DMS53 treated with DMSO at 0.1 percent for 48 hours (cell line): ENCODE data around the gene SSBP2.
A peak's percentile ranks its signal among the peaks of the same experiment; 100 is the strongest.

Experiments used
- DNase-seq: peaks from one replicate; lab custom pipeline; 2025; ENCODE audit not compliant: unreplicated experiment; lab: John Stamatoyannopoulos, UW

SSBP2 gene

DNA sequence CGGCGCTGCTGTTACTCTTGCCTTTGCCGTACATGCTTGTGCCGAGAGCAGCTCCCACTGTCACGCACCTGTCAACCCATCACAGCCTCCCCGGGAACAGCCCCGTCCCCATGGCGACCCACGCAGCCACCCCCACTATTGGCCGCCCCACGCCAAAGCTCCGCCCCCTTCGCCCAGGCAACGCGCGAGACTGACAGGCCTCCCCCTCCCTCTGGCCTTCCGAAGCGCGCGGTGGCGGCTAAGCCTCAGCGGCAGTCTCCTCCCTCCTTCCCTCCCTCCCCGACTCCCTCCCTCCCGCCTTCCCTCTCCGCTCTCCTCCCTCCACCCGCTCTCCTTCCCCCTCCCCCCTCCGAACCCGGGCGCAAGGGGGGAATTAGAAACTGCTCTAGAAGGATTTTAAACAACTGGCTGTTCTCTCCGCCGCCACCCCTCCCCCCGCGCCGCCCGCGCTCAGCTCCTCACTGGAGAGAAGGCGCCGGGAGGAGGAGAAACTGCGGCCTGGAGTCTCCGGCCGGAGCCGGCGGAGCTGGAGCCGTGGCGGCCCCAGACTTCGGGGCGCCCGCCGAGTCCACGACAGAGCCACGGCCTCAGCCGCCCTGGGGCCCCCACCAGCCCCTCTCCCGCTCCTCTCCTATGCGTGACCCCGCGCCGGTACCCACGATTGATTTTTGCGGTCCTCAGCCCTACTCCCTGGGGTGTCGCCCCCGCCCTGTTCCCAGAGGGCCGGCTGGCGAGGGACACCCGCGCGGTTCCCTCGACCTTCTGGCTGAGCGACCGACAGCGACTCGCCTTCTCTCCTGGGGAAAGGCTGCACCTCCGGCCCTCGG is at the start of gene SSBP2:
TSS of gene SSBP2 (minus strand) at position 89 of the 827 bp plus-strand sequence. CDS start at position 34, 55 bp downstream.
- peak; percentile 92 for DNase-seq

- DNase-seq, result no peak
These were observed 44.8 kb upstream of the SSBP2 start for GRCh38 chr5:81795666-81796065.

GRCh38 chr5:81794226-81794625 is 43.3 kb upstream of the SSBP2 start:
- no peak for DNase-seq

GRCh38 chr5:81790336-81790735 is 39.4 kb upstream of the SSBP2 start:
- no peak for DNase-seq

DNA sequence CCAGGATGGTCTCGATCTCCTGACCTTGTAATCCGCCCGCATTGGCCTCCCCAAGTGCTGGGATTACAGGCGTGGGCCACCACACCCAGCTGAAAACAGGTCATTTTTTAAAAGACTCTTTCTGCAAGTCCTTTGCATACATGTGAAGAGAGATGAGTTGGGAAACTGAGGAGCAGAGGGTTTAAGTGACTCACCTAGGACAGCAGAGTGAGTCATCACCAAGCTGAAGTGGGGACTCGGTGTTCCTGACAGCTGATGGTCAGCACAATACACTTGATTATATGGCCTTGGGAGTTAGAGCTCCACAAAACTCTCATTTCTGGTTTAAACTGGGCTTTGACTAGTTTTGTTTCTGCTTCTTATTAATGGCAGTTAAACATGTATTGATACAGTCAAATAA is 38.1 kb upstream of the SSBP2 start:
- peak; percentile 63 for DNase-seq

DNA sequence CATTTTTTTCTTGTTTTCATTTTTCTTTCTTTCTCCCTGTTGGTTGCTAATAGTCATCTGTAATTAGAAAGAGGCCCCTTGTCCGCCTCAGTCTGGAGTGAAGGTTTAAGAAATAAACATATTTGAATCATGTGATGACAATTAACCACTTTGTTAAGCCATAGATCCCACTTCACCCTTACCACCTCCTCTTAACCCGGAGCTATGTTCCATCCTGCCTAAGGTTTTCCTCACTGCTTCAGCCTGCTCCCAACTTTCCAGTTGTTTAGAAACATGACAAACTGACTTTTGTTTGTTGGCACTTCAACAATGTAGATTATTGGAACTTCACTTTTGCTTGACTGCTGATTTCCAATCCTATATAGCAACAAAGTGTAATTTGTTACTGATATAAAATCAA is 37.4 kb upstream of the SSBP2 start:
- no peak for DNase-seq

- DNase-seq, result peak; percentile 8
These were observed 36.8 kb upstream of the SSBP2 start for GRCh38 chr5:81787474-81788242.

- no peak for DNase-seq
These were observed 36.1 kb upstream of the SSBP2 start for GRCh38 chr5:81786991-81787390.

- DNase-seq, result no peak
These were observed 35.6 kb upstream of the SSBP2 start for GRCh38 chr5:81786496-81786895.

DNA sequence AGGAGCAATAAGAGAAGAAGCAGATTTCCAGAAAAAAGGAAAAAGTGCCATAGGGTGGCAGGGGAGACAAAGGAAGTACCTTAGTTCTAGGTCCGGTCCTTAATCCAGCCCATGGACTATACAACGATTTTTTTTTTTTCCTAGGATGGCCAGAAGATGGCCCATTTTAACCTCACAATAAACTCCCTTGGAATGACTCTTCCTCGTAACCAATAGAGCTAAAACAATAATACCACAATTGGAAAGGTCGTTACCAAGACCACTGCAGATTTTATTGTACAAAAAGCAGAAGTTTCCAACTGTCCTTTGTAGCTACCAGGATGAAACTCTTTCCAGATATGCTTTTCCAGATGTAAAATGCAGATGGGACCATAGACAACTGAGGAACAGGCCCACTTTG is 34.4 kb upstream of the SSBP2 start:
- no peak for DNase-seq

GRCh38 chr5:81783401-81783800 is 32.5 kb upstream of the SSBP2 start:
- no peak for DNase-seq

GRCh38 chr5:81782811-81783210 is 31.9 kb upstream of the SSBP2 start:
- DNase-seq, result peak; percentile 22

- no peak for DNase-seq
These were observed 29.0 kb upstream of the SSBP2 start for GRCh38 chr5:81779916-81780266.

GRCh38 chr5:81779125-81779915 is 28.4 kb upstream of the SSBP2 start:
- DNase-seq, result no peak

- no peak for DNase-seq
These were observed 27.7 kb upstream of the SSBP2 start for GRCh38 chr5:81778642-81779041.

GRCh38 chr5:81776258-81776657 is 25.4 kb upstream of the SSBP2 start:
- no peak for DNase-seq

DNA sequence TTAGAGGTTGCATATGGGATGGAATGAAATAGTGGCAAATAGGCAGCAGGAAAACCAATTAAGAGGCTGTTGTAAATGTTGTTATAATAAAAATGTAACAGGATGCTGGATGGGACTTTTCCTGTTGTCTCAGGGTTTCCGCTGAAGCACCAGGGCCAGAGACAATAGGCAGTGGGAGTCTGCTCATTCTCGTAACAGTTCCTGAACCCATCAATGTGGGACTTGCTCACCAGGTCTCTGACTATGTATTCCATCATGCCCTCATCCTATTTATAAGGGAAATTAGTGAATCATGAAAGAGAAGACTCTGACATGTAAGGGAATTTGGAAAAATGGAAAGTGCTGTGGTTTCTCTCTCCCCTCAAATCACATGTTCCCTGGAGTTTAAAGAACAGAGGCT is 23.5 kb upstream of the SSBP2 start:
- no peak for DNase-seq

GRCh38 chr5:81773574-81773973 is 22.7 kb upstream of the SSBP2 start:
- no peak for DNase-seq

DNA sequence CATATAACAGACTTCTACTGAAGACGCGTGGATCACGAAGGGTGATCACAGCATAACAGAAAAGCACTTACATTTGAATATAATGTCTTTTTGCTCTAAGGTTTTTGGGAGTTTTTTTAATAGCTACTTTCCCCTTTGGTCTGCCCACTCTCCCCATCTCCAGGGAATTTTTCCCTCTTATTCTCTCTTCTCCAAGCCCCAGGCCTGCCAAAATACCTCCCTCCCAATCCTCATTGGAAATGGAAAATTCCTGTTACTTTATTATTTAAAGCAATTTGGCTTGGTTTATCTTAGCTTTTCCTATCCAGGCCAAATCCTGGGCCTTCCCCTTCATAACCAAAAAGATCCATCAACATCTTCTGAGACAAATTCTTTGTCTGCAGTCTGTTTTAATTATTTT is 22.3 kb upstream of the SSBP2 start:
- DNase-seq, result no peak

DNA sequence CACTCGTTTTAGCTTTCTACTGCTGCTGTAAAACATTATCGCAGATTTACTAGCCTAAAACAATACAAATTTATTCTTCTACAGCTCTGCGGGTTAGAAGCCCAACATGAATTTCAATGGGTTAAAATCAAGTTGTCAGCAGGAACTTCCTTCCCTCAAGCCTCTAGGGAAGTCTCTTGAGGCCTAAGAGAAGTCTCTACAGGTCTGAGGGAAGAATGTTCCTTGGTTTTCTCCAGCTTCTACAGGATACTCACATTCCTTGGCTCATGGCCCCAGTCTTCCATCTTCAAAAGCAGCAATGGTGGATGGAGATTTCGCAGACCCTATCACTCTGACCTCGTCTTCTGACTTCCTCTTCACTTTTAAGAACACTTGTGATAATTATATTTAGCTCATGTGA is 21.6 kb upstream of the SSBP2 start:
- no peak for DNase-seq

GRCh38 chr5:81768935-81769452 is 18.1 kb upstream of the SSBP2 start:
- DNase-seq, result peak; percentile 94
